GM12878 (cell line): ENCODE results near the gene ZSCAN32. TPM values are rescaled to one million over a fixed set of nuclear protein-coding genes. Genes with fewer than 3 reads are reported as not detected.

Source experiments
- ASH2L ChIP-seq: fragments of 300-600, 200-600 bp; sonication (generic); IDR thresholded peaks from 2 replicates; pipeline ENCODE4 v1.6.1; 2017; ENCODE audit warnings: low read depth, mild to moderate bottlenecking, borderline replicate concordance
- BACH1 ChIP-seq: fragments of 450-650 bp; IDR thresholded peaks from 2 replicates; pipeline ENCODE4 v1.6.1; 2017; ENCODE audit warnings: mild to moderate bottlenecking, borderline replicate concordance
- EED ChIP-seq: sonication (generic); IDR thresholded peaks from 2 replicates; pipeline ENCODE4 v1.6.1; 2016; ENCODE audit warnings: antibody characterized with exemption, low read depth
- EGR1 ChIP-seq, 2 experiments: IDR thresholded peaks; 1 replicate in 1 of 2; 2 replicates in 1 of 2; pipeline ENCODE4 v1.6.1; 2011 to 2012; ENCODE audit warnings: low read depth in 2 of 2, low read length in 2 of 2, borderline replicate concordance in 1 of 2, mild to moderate bottlenecking in 1 of 2, moderate library complexity in 1 of 2
- ETV6 ChIP-seq, 2 experiments: fragments of 450-650 bp in 1 of 2; IDR thresholded peaks in 1 of 2; conservative IDR thresholded peaks in 1 of 2; 2 replicates each; pipeline ENCODE4 v1.6.1; 2014; ENCODE audit warnings: antibody characterized with exemption in 1 of 2, borderline replicate concordance in 1 of 2, low read depth in 1 of 2, mild to moderate bottlenecking in 1 of 2, moderate library complexity in 1 of 2
- FOXM1 ChIP-seq: IDR thresholded peaks from 2 replicates; pipeline ENCODE4 v1.6.1; 2012; ENCODE audit warnings: low read depth, mild to moderate bottlenecking, inconsistent platforms, low read length, moderate library complexity
- GABPA ChIP-seq: IDR thresholded peaks from 2 replicates; pipeline ENCODE4 v1.6.1; 2014; ENCODE audit warnings: antibody characterized with exemption, low read depth, mild to moderate bottlenecking, inconsistent platforms
- POU2F2 ChIP-seq: IDR thresholded peaks from 3 replicates; pipeline ENCODE4 v1.6.1; 2011; ENCODE audit warnings: low read depth, mild to moderate bottlenecking, low read length, borderline replicate concordance
- SMAD1 ChIP-seq: fragments of 450-650 bp; IDR thresholded peaks from 2 replicates; pipeline ENCODE4 v1.6.1; 2018; ENCODE audit warnings: mild to moderate bottlenecking, low read depth; ENCODE audit not compliant: partially characterized antibody
- SREBF1 ChIP-seq: IDR thresholded peaks from 2 replicates; pipeline ENCODE4 v1.6.1; 2012; ENCODE audit warnings: mild to moderate bottlenecking, low read length
- SUZ12 ChIP-seq: fragments of 200-600 bp; sonication (generic); IDR thresholded peaks from one replicate; pipeline ENCODE4 v1.6.1; 2018; ENCODE audit warnings: antibody characterized with exemption, mild to moderate bottlenecking; ENCODE audit not compliant: unreplicated experiment
- YBX1 ChIP-seq: fragments of 450-650 bp; IDR thresholded peaks from 2 replicates; pipeline ENCODE4 v1.6.1; 2016; ENCODE audit warnings: antibody characterized with exemption
- ZBED1 ChIP-seq: IDR thresholded peaks from 2 replicates; pipeline ENCODE4 v1.6.1; 2016; ENCODE audit warnings: borderline replicate concordance
- polyA plus RNA-seq, 11 experiments: library from polyadenylated mRNA; depleted of rRNA in 4 of 11; unstranded in 6 of 11; stranded (reverse) in 5 of 11; fragments of >200 nt; fragmentation: Nextera tagmentation in 4 of 11; fragmentation: Illumina TruSeq in 1 of 11; extraction: Ambion mirVana in 4 of 11; extraction: Trizol in 1 of 11; gene quantifications; 1 replicate in 1 of 11; 2 replicates in 10 of 11; pipeline versions ENCODE4 v1.2.1 to v1.2.3, GENCODE V29; 2011 to 2016; ENCODE audit warnings: inconsistent platforms in 2 of 11, missing spikeins in 2 of 11, low read depth in 1 of 11
- total RNA-seq, 4 experiments: library from RNA; depleted of rRNA in 3 of 4; stranded (reverse); fragments of >200 nt in 3 of 4; fragmentation: Illumina TruSeq in 1 of 4; extraction: Trizol in 1 of 4; gene quantifications; 2 replicates each; pipeline versions ENCODE4 v1.2.1 to v1.2.3, GENCODE V29; 2013 to 2021
- TF ChIP-seq, protein P1 (sequence below), 3 experiments: IDR thresholded peaks in 2 of 3; conservative IDR thresholded peaks in 1 of 3; 2 replicates each; pipeline ENCODE4 v1.5.1; 2011; ENCODE audit warnings: low read depth in 3 of 3, low read length in 3 of 3, mild to moderate bottlenecking in 3 of 3, control low read depth in 2 of 3, moderate library complexity in 2 of 3, inconsistent platforms in 1 of 3, mixed read lengths in 1 of 3; ENCODE audit not compliant: control insufficient read depth in 2 of 3, insufficient read depth in 1 of 3; ENCODE audit errors: extremely low read depth in 1 of 3
- TF ChIP-seq, protein P2 (sequence below): fragments of 450-650 bp; IDR thresholded peaks from 2 replicates; pipeline ENCODE4 v1.6.1; 2018; ENCODE audit warnings: mild to moderate bottlenecking, low read depth, moderate library complexity; ENCODE audit not compliant: partially characterized antibody
- TF ChIP-seq, protein P3 (sequence below): fragments of 450-650 bp; IDR thresholded peaks from 2 replicates; pipeline ENCODE4 v1.6.1; 2017; ENCODE audit warnings: antibody characterized with exemption, mild to moderate bottlenecking, moderate library complexity
- TF ChIP-seq, protein P4 (sequence below): IDR thresholded peaks from 2 replicates; pipeline ENCODE4 v1.6.1; 2011; ENCODE audit warnings: low read depth, low read length, improper control_type of control experiment, borderline replicate concordance
- TF ChIP-seq, protein P5 (sequence below): IDR thresholded peaks from 2 replicates; pipeline ENCODE4 v1.6.1; 2012; ENCODE audit warnings: low read depth, low read length, improper control_type of control experiment

Gene ZSCAN32
- total and polyA plus RNA-seq, 10 of the 15 experiments (the other 5 are each of a cell fraction or from before 2014, with no cell fraction given): 9.6 to 23.8 (median 15.5) TPM

DNA sequence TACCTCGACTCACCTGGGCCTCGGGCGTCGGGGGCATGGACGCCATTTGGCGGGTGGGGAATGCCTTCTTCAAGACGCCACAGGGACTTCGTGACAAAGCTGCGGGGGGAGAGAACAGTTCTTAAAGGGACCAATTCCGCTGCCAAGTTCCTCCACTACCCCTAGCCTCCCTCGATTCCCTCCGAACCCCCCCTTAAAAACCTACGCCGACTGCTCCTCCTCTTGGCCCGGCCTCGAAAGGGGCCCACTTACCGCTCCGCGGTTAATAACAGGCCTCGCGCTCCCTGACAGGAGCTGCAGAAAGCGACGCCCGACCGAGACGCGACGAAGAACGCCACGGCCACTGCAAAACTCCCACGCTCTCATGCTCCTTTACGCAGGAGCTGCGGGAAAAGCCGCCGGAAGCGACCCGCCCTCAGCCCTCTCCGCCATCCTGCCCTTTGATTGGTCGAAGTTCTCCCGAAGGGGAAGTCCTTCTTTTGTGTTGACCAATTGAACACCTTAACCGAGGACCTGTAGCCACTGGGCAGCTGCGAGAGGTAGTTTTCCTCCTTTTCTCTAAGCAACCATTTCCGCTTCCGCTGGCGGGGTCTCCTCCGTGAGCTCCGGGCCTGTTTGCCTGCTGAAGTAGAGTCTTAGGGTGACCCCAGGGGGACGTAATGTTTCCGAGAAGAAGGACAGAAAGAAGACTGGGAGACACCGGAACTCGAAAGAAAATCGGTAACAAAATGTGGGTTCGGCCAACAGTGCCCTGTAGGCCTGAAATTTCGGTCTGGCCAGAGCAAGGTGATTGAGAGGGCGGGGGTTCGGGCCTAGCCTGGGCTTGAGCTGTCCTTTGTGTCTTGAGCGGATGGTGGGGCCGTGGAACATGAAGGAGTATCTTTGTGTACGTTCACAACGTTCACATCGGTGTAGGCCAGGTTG is 42.6 kb upstream of the ZSCAN32 start, which contains the start of the genes NAA60 and ZNF597 (continued):
- TF ChIP-seq, protein P1, sequence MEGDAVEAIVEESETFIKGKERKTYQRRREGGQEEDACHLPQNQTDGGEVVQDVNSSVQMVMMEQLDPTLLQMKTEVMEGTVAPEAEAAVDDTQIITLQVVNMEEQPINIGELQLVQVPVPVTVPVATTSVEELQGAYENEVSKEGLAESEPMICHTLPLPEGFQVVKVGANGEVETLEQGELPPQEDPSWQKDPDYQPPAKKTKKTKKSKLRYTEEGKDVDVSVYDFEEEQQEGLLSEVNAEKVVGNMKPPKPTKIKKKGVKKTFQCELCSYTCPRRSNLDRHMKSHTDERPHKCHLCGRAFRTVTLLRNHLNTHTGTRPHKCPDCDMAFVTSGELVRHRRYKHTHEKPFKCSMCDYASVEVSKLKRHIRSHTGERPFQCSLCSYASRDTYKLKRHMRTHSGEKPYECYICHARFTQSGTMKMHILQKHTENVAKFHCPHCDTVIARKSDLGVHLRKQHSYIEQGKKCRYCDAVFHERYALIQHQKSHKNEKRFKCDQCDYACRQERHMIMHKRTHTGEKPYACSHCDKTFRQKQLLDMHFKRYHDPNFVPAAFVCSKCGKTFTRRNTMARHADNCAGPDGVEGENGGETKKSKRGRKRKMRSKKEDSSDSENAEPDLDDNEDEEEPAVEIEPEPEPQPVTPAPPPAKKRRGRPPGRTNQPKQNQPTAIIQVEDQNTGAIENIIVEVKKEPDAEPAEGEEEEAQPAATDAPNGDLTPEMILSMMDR (IDR thresholded peaks at IDR 0.05 in 2 of 3, conservative IDR thresholded peaks at IDR 0.05 in 1 of 3; ENCODE audit: control insufficient read depth in 2 of 3, extremely low read depth in 1 of 3, insufficient read depth in 1 of 3, low read depth in 3 of 3, low read length in 3 of 3): no peak
- TF ChIP-seq YBX1 (no peak), BACH1 (no peak), SUZ12 (no peak), ASH2L (no peak), EGR1 (IDR thresholded peaks at IDR 0.05; ENCODE audit: borderline replicate concordance in 1 of 2, low read depth in 2 of 2, low read length in 2 of 2) (peak in 1 of 2 experiments; percentile 86; a peak in 2 of 3 replicates), SMAD1 (no peak), GABPA (peak; percentile 89), ZBED1 (no peak), ETV6 (conservative IDR thresholded peaks at IDR 0.05 in 1 of 2, IDR thresholded peaks at IDR 0.05 in 1 of 2; ENCODE audit: borderline replicate concordance in 1 of 2, low read depth in 1 of 2) (0 out of 4 replicates have a peak, but pooled peaks of 1 of the 2 experiments have one; percentile 50), POU2F2 (no peak; the same call in 2 of the 3 replicates), FOXM1 (no peak), EED (no peak), SREBF1 (no peak)
- TF ChIP-seq, protein P2, sequence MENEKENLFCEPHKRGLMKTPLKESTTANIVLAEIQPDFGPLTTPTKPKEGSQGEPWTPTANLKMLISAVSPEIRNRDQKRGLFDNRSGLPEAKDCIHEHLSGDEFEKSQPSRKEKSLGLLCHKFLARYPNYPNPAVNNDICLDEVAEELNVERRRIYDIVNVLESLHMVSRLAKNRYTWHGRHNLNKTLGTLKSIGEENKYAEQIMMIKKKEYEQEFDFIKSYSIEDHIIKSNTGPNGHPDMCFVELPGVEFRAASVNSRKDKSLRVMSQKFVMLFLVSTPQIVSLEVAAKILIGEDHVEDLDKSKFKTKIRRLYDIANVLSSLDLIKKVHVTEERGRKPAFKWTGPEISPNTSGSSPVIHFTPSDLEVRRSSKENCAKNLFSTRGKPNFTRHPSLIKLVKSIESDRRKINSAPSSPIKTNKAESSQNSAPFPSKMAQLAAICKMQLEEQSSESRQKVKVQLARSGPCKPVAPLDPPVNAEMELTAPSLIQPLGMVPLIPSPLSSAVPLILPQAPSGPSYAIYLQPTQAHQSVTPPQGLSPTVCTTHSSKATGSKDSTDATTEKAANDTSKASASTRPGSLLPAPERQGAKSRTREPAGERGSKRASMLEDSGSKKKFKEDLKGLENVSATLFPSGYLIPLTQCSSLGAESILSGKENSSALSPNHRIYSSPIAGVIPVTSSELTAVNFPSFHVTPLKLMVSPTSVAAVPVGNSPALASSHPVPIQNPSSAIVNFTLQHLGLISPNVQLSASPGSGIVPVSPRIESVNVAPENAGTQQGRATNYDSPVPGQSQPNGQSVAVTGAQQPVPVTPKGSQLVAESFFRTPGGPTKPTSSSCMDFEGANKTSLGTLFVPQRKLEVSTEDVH: peak; percentile 37
- TF ChIP-seq, protein P3, sequence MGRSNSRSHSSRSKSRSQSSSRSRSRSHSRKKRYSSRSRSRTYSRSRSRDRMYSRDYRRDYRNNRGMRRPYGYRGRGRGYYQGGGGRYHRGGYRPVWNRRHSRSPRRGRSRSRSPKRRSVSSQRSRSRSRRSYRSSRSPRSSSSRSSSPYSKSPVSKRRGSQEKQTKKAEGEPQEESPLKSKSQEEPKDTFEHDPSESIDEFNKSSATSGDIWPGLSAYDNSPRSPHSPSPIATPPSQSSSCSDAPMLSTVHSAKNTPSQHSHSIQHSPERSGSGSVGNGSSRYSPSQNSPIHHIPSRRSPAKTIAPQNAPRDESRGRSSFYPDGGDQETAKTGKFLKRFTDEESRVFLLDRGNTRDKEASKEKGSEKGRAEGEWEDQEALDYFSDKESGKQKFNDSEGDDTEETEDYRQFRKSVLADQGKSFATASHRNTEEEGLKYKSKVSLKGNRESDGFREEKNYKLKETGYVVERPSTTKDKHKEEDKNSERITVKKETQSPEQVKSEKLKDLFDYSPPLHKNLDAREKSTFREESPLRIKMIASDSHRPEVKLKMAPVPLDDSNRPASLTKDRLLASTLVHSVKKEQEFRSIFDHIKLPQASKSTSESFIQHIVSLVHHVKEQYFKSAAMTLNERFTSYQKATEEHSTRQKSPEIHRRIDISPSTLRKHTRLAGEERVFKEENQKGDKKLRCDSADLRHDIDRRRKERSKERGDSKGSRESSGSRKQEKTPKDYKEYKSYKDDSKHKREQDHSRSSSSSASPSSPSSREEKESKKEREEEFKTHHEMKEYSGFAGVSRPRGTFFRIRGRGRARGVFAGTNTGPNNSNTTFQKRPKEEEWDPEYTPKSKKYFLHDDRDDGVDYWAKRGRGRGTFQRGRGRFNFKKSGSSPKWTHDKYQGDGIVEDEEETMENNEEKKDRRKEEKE: no peak
- TF ChIP-seq, protein P4, sequence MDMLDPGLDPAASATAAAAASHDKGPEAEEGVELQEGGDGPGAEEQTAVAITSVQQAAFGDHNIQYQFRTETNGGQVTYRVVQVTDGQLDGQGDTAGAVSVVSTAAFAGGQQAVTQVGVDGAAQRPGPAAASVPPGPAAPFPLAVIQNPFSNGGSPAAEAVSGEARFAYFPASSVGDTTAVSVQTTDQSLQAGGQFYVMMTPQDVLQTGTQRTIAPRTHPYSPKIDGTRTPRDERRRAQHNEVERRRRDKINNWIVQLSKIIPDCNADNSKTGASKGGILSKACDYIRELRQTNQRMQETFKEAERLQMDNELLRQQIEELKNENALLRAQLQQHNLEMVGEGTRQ: no peak
- TF ChIP-seq, protein P5, sequence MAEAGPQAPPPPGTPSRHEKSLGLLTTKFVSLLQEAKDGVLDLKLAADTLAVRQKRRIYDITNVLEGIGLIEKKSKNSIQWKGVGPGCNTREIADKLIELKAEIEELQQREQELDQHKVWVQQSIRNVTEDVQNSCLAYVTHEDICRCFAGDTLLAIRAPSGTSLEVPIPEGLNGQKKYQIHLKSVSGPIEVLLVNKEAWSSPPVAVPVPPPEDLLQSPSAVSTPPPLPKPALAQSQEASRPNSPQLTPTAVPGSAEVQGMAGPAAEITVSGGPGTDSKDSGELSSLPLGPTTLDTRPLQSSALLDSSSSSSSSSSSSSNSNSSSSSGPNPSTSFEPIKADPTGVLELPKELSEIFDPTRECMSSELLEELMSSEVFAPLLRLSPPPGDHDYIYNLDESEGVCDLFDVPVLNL: no peak
